Activated T-helper 17 cell treated with anti-CD3 and anti-CD28 coated beads, Interleukin-2, amount 50 U/mL, for 72 hours (primary cell): Measurements from ENCODE around the gene ACOX1. TPM values are rescaled to one million over a fixed set of nuclear protein-coding genes. Genes with fewer than 3 reads are reported as not detected.
A peak's percentile ranks its signal among the peaks of the same experiment; 100 is the strongest.

ENCODE experiments used
- ATAC-seq: fragments of 150-1000 bp; cut with Tn5 transposase; replicated peaks from 2 replicates; pipeline ENCODE4 v1.10.0; 2021; ENCODE audit warnings: mild to moderate bottlenecking, moderate library complexity
- H3K27ac Mint-ChIP-seq: one replicate; pipeline ENCODE4 v1.8.0; 2022; ENCODE audit warnings: mixed read lengths
- H3K27me3 Mint-ChIP-seq: one replicate; pipeline ENCODE4 v1.8.0; 2022; ENCODE audit warnings: mixed read lengths
- H3K36me3 Mint-ChIP-seq: one replicate; pipeline ENCODE4 v1.8.0; 2022; ENCODE audit warnings: low read depth, mild to moderate bottlenecking, mixed read lengths
- H3K4me1 Mint-ChIP-seq: one replicate; pipeline ENCODE4 v1.8.0; 2022; ENCODE audit warnings: mixed read lengths
- H3K4me3 Mint-ChIP-seq: one replicate; pipeline ENCODE4 v1.8.0; 2022; ENCODE audit warnings: mild to moderate bottlenecking, mixed read lengths
- H3K9me3 Mint-ChIP-seq: one replicate; pipeline ENCODE4 v1.8.0; 2022; ENCODE audit warnings: mixed read lengths
- total RNA-seq, 2 donors: library from RNA; stranded (reverse); gene quantifications; one replicate each; pipeline ENCODE4 v1.2.3, GENCODE V29; 2022

The ACOX1 gene
- total RNA-seq, 2 donors from 2014 or later: 24.0 to 35.2 TPM

DNA sequence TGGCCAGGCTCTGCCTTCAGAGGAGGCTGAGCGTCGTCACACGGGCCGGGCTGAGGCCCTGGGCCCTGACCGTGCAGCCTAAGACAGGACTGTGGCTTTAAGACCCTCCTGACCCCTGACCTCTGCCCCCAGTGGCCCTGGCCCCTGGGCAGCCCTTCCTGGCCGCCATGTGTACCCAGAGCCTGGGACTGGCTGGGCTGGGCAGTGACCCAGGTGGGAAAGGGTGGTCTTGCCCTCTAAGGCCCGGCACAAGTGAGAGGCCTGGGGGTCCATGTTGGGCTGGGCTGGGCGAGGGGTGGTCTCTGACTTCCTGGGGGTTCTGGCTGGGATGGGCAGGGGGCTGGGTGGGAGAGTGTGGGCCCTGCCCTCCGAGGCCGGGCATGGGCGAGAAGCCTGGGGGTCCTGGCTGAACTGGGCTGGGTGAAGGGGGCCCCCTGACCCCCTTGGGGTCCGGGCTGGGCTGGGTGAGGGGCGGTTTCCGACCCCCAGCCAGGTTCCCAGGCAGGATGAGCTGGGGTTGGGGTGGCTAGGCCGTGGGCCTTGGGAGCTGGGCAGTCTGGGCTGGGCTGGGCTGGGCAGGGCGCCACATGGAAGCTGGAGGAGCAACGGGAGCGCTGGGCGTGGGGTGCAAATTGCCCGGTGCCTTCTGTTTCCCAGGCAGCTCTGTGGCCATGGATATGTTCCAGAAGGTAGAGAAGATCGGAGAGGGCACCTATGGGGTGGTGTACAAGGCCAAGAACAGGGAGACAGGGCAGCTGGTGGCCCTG lies 22.0 kb upstream of the ACOX1 start, which contains the start of gene CDK3:
TSS of gene CDK3 (plus strand) at position 101 of the 767 bp plus-strand sequence. CDS start at position 672, 571 bp downstream.
- no peak for ATAC-seq
- Mint-ChIP-seq H3K4me3 (no peak within 1 kb of the TSS), H3K27ac (no peak within 1 kb of the TSS), H3K36me3 (no peaks in the 10 kb centered on the region), H3K27me3 (no peaks in the 10 kb centered on the region), H3K9me3 (no peaks in the 10 kb centered on the region), H3K4me1 (peaks cover 14% of the 10 kb centered on the region)

DNA sequence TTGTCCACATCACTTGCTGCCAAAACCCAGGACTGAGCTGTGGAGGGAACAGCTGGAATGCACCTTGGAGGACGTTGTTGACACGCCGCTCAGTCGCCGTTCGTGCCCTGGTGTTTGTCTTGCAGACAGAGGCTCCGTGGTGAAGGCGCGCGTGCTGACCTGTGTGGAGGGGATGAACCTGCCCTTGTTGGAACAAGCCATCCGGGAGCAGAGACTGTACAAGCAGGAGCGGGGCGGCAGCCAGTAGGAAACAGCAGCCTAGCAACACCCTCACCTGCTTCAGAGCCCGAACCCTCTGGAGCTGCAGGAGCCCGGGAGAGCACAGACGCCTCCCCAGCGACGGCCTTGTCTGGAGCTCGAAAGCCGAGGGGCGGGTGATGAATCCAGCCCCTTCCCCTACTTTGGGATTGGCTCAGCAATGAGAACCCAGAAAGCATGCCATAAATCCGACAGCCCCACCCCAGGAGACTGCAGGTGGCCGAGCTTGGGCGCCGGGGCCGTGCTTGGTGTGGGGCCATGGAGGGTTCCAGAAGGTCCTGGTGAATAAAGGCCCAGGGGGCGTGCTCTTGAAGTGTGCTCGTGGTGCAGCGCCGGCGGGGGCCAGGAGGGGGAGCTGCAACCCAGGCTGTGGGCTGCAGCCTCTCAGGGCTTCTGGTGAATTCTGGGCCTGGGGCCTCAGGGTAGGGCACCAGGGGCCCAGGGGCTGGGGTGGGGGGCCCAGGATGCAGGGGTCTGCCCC lies 21.2 kb upstream of the ACOX1 start:
- Mint-ChIP-seq H3K4me1 (peaks cover 14% of the 10 kb centered on the region), H3K9me3 (no peaks in the 10 kb centered on the region), H3K27ac (no peak overlapping the region), H3K36me3 (no peaks in the 10 kb centered on the region), H3K27me3 (no peaks in the 10 kb centered on the region), H3K4me3 (no peak overlapping the region)
- peak; percentile 30 for ATAC-seq

DNA sequence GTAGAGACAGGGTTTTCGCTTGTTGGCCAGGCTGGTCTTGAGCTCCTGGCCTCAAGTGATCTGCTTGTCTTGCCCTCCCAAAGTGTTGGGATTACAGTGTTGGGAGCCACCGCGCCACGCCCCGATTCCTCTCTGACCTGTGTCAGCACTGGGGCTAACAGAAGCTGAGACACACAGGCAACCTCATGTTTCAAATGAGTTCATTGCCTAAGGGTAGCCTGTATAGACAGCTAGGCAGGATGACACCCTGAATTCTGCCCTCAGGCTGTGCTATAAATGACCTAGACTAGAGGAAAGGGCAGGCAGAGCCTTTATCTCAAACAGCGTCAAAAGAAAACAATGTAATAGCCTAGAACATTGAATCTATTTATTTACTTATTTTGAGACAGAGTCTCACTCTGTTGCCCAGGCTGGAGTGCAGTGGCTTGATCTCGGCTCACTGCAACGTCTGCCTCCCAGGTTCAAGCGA lies 19.4 kb upstream of the ACOX1 start:
- Mint-ChIP-seq H3K4me3 (peak overlapping the region; percentile 91), H3K27ac (peak overlapping the region; percentile 97)

DNA sequence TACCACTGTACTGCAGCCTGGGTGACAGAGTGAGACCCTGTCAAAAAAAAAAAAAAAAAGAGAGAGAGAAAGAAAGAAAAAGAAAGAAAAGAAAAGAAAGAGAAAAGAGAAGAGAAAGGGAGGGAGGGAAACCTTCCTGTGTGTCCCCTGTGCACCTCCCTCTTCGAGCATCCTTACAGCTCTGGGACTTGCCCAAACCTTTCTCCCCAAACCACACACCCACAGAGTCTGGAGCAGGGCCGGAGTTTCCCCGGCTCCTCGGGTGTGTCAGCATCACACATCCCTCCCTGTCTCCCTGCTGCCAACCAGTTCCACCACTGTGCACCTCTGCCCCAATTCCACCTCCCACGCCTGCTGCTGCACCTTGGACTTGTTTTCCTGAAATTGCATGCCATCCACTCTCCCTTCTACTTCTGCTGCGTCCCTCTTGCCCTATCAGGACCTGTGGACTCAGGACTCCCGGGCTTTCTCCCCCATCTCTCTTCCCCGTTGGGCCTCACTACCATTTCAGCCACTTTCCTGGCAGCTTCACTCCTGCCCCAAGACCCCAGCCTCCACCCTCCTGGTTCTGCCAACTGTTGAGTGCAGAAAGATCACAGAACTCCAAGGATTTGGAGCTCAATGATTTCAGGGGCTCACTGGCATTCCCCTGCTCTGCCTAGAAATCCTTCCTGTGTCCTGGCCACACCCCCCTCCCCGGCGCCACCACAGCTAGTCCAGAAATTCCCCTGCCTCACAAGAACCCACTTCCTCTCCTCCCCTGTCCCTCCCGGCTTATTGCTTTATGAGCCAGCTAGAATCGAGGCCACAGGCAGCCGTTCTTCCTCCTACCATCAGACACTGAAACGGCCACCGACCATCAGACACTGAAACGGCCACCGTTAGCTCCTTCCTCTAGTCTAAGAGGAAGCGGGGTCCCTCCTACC lies 18.0 kb upstream of the ACOX1 start:
- Mint-ChIP-seq H3K4me1 (peaks cover 14% of the 10 kb centered on the region), H3K9me3 (no peaks in the 10 kb centered on the region), H3K4me3 (peak overlapping the region; percentile 91), H3K27me3 (no peaks in the 10 kb centered on the region), H3K27ac (peak overlapping the region; percentile 97), H3K36me3 (peaks cover 12% of the 10 kb centered on the region)
- peak; percentile 92 for ATAC-seq

More for the DNA sequence above, 19.4 kb upstream of the ACOX1 start:
- no peak for ATAC-seq
- peaks cover 1% of the 10 kb centered on the region for H3K36me3 Mint-ChIP-seq
- no peaks in the 10 kb centered on the region for H3K9me3 Mint-ChIP-seq
- H3K27me3 Mint-ChIP-seq: no peaks in the 10 kb centered on the region
- H3K4me1 Mint-ChIP-seq: peaks cover 14% of the 10 kb centered on the region

DNA sequence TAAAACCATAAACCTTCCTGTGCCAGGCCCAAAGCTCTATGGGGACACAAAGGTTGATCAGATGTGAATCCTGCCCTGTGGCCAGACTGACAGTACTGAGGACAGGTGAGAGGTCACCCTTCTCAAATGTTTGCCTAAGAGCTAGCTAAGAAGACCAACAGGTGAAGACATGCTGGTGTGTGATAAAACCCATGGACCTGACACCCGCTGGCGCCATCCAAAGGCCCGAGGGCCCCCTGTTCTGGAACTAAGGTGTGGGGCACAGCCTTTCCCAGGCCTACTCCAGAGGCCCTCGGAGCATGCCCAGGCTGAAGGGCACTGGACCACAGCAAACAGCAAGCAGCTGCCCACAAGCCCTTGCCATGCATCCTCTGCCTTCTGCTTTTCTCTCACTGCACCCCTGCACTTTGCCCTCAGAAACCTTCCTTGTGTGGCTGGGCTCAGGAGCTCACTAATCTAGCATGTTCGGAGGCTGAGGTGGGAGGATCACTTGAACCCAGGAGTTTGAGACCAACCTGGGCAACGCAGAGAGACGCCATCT lies 16.5 kb upstream of the ACOX1 start:
- Mint-ChIP-seq H3K4me1 (peaks cover 14% of the 10 kb centered on the region), H3K27me3 (no peaks in the 10 kb centered on the region), H3K9me3 (no peaks in the 10 kb centered on the region), H3K4me3 (no peak overlapping the region), H3K27ac (no peak overlapping the region), H3K36me3 (peaks cover 21% of the 10 kb centered on the region)
- ATAC-seq: no peak

DNA sequence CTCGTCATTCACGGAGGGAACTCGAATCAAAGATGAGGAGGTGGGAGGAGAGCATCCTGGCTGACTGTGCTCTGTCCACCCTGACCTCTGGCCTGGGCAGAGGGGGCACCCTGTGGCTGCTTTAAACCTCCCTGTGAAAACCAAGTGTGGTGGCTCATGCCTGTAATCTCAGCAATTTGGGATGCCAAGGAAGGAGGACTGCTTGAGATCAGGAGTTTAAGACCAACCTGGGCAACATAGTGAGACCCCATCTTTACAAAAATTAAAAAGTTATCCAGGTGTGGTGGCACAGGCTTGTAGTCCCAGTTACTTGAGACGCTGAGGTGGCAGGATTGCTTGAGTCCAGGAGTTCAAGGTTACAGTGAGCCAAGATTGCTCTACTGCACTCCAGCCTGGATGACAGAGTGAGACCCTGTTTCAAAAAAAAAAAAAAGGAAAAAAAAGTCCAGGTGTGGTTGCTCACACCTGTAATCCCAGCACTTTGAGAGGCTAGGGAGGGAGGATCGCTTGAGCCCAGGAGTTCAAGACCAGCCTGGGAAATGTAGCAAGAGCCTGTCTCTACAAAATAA lies 15.9 kb upstream of the ACOX1 start:
- no peak overlapping the region for H3K27ac Mint-ChIP-seq
- peaks cover 21% of the 10 kb centered on the region for H3K36me3 Mint-ChIP-seq
- no peak overlapping the region for H3K4me3 Mint-ChIP-seq
- H3K4me1 Mint-ChIP-seq: peaks cover 14% of the 10 kb centered on the region
- no peak for ATAC-seq
- H3K9me3 Mint-ChIP-seq: no peaks in the 10 kb centered on the region
- H3K27me3 Mint-ChIP-seq: no peaks in the 10 kb centered on the region

DNA sequence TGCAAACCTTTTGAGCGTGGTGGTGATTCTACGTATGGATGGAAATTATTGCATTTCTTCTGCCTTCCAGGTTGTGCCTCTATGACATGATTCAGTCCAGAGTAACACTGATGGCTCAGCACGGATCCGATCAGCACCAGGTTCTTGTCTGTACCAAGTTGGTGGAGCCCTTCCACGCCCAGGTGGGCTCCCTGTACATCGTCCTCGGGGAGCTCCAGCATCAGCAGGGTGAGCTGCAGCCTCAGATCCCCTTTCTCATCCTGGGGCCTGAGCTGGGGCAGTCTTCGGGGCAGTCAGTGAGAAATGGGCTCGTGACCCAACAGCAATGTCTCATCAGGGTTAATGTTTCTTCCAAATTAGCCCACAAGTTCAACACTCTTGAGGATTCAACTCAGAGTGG lies 12.4 kb upstream of the ACOX1 start:
- Mint-ChIP-seq H3K4me1 (no peaks in the 10 kb centered on the region), H3K27ac (no peak overlapping the region), H3K4me3 (no peak overlapping the region), H3K27me3 (no peaks in the 10 kb centered on the region), H3K36me3 (peaks cover 21% of the 10 kb centered on the region), H3K9me3 (no peaks in the 10 kb centered on the region)
- no peak for ATAC-seq

DNA sequence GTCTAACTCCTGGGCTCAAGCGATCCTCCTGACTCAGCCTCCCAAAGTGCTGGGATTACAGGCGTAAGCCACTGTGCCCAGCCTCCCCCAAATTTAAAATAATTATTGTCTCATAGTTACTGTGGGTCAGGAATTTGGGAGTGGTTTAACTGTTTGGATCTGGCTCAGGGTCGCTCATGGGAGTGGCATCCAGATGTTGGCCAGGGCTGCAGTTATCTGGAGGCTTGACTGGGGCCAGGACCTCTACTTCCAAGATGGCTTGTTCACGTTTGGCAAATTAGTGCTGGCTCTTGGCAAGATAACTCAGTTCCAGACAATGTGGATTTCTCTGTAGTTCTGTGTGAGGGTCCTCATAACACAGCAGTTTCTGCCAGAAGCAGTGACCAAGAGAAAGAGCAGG lies 8.1 kb upstream of the ACOX1 start:
- Mint-ChIP-seq H3K27me3 (no peaks in the 10 kb centered on the region), H3K4me1 (peaks cover 5% of the 10 kb centered on the region), H3K36me3 (peaks cover 10% of the 10 kb centered on the region), H3K27ac (no peak overlapping the region), H3K9me3 (no peaks in the 10 kb centered on the region), H3K4me3 (no peak overlapping the region)
- no peak for ATAC-seq

DNA sequence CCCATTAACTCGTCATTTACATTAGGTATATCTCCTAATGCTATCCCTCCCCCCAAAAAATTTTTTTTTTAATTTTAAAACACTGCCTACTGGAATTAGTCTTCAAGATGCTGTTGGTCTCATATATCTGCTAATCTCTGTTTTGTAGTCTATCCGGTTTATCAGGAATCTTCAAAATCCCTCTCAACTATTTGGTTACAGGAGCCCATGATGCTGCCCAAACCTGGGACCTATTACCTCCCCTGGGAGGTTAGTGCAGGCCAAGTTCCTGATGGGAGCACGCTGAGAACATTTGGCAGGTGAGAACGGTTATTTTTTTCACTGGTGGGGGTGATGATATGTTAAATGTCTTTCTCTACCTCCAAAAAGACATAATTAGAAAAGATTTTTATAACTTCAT lies 7.0 kb upstream of the ACOX1 start:
- Mint-ChIP-seq H3K9me3 (no peaks in the 10 kb centered on the region), H3K4me1 (peaks cover 6% of the 10 kb centered on the region), H3K36me3 (no peaks in the 10 kb centered on the region), H3K27me3 (no peaks in the 10 kb centered on the region), H3K27ac (no peak overlapping the region), H3K4me3 (no peak overlapping the region)
- no peak for ATAC-seq

DNA sequence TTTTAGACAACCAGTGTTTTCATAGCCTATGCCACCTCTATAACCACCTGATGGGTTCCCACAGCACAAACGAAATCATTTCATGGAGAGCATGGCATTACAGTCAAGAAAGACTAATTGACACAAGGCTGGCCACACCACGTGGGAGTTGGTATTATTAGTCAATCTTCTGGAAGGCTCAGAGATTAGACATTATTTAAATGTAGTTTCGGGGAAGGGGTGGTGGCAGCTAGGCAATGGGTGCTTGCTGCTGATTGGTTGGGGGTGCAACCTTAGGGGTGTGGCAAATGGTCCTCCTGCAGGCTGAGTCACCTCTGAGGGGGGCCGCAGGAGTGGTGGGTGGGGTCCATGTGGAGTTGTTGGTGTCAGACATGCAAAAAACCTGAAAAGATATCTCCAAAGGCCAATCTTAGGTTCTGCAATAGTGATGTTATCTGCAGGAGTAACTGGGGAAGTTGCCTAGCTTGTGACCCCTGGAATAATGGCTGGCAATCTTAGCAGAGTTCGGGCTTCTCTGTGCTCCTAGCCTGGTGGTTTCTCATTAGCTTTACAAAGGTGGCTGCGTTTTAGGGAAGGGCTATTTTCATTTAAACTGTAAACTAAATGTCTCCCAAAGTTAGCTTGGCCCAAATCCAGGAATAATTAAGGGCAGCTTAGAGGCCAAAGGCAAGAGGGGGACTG lies 4.7 kb upstream of the ACOX1 start:
- H3K4me1 Mint-ChIP-seq: peaks cover 10% of the 10 kb centered on the region
- H3K4me3 Mint-ChIP-seq: no peak overlapping the region
- H3K9me3 Mint-ChIP-seq: no peaks in the 10 kb centered on the region
- no peak for ATAC-seq
- H3K36me3 Mint-ChIP-seq: peaks cover 5% of the 10 kb centered on the region
- H3K27me3 Mint-ChIP-seq: no peaks in the 10 kb centered on the region
- H3K27ac Mint-ChIP-seq: no peak overlapping the region

DNA sequence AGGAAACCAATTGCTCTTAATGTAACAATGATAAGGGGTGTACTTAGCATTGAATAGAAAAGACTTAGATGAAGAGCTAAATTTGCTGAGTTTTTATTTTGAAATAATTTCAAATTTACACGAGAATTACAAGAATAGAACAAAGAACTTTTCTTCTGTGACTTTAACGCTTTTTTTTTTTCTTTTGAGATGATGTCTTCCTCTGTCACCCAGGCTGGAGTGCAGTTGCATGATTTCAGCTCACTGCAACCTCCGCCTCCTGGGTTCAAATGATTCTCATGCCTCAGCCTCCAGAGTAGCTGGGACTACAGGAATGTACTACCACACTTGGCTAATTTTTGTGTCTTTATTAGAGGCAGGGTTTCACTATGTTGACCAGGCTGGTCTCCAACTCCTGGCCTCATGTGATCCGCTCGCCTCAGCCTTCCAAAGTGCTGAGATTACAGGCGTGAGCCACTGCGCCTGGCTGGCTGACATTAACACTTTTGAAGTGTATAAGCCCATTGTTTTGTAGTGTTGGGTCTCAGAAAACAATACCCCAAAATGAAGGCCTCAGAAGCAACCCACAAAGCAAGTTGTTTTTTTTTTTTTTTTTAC lies 2.2 kb upstream of the ACOX1 start:
- no peaks in the 10 kb centered on the region for H3K9me3 Mint-ChIP-seq
- peak overlapping the region; percentile 100 for H3K4me3 Mint-ChIP-seq
- H3K27me3 Mint-ChIP-seq: no peaks in the 10 kb centered on the region
- peaks cover 11% of the 10 kb centered on the region for H3K36me3 Mint-ChIP-seq
- ATAC-seq: no peak
- peak overlapping the region; percentile 63 for H3K27ac Mint-ChIP-seq
- peaks cover 13% of the 10 kb centered on the region for H3K4me1 Mint-ChIP-seq

DNA sequence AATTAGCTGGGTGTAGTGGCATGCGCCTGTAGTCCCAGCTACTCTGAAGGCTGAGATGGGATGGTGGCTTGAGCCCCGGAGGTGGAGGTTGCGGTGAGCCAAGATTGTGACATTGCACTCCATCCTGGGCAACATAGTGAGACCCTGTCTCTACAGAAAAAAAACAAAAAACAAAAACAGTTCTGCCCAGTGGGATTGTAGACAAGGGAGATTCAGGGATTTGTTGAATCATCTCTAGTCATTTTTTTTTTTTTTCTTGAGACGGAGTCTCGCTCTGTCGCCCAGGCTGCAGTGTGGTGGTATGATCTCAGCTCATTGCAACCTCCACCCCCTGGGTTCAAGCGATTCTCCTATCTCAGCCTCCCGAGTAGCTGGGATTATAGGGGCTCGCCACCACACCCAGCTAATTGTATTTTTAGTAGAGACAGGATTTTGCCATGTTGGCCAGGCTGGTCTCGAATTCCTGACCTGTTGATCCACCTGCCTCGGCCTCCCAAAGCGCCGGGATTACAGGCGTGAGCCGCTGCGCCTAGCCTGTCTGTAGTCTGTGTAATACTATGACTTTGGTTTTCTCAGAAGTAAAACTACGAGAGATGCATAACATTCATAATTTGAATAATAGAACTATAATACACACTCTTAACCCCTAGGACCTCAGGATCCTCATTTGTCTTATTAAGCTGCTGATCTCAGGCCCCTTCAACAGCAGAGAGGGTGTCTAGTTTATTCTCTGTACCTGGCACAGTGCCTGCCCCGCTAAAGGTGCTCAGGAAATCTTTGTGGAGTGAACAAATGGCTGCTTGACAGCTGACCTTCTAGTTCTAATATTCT lies 1.4 kb upstream of the ACOX1 start:
- peaks cover 15% of the 10 kb centered on the region for H3K4me1 Mint-ChIP-seq
- H3K4me3 Mint-ChIP-seq: peak overlapping the region; percentile 100
- peaks cover 19% of the 10 kb centered on the region for H3K36me3 Mint-ChIP-seq
- H3K9me3 Mint-ChIP-seq: no peaks in the 10 kb centered on the region
- no peak for ATAC-seq
- H3K27me3 Mint-ChIP-seq: no peaks in the 10 kb centered on the region
- H3K27ac Mint-ChIP-seq: peak overlapping the region; percentile 100
